ENCODE data around the gene DLG2.

DNA sequence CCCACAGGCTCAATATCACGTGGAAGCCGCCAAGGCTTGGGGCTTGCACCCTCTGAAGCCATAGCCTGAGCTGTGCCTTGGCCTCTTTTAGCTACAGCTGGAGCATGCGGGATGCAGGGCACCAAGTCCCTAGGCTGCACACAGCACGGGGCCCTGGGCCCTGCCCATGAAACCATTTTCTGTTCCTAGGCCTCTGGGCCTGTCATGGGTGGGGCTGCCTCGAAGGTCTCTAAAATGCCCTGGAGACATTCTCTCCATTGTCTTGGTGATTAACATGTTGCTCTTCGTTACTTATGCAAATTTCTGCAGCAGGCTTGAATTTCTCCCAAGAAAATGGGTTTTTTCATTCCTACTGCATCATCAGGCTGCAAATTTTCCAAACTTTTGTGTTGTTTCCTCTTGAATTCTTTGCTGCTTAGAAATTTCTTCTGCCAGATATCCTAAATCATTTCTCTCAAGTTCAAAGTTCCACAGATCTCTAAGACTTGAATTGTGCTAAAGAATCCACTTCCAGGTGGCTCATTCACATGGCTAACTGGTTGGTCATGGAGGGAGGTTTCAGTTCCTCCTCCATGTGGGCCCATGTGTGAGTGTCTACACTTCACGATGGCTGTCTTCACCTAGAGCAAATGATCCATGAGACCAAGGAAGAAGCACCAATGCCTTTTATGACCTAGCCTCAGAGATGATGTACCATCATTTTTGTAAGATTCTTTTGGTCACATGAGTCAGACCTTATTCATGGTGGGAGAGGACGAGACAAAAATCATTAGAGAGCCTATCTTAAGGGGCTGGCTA, 45.2 kb upstream of the DLG2 start:
- TF ChIP-seq, protein P1, sequence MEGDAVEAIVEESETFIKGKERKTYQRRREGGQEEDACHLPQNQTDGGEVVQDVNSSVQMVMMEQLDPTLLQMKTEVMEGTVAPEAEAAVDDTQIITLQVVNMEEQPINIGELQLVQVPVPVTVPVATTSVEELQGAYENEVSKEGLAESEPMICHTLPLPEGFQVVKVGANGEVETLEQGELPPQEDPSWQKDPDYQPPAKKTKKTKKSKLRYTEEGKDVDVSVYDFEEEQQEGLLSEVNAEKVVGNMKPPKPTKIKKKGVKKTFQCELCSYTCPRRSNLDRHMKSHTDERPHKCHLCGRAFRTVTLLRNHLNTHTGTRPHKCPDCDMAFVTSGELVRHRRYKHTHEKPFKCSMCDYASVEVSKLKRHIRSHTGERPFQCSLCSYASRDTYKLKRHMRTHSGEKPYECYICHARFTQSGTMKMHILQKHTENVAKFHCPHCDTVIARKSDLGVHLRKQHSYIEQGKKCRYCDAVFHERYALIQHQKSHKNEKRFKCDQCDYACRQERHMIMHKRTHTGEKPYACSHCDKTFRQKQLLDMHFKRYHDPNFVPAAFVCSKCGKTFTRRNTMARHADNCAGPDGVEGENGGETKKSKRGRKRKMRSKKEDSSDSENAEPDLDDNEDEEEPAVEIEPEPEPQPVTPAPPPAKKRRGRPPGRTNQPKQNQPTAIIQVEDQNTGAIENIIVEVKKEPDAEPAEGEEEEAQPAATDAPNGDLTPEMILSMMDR (IDR thresholded peaks at IDR 0.05; ENCODE audit: low read depth, low read length, poor library complexity, severe bottlenecking) = no peak
- TF ChIP-seq EZH2phosphoT487 (IDR thresholded peaks at IDR 0.05; ENCODE audit: borderline replicate concordance, low read length) = no peak

Data from DOHH2 (cell line).